Measurements from ENCODE around the gene ARHGAP11A.

Gene ARHGAP11A

GRCh38 chr15:32688151-32688639 lies 72.9 kb downstream of the ARHGAP11A start:
- no peak for DNase-seq (ENCODE audit: low spot score)
